Activated naive CD8-positive, alpha-beta T cell treated with anti-CD3 and anti-CD28 coated beads, Interleukin-2, amount 50 U/mL, for 16 hours (primary cell): ENCODE measurements around the gene PANX2.

ENCODE experiments used
- DNase-seq: peaks from one replicate; pipeline ENCODE4 v3.0.0-alpha.2; 2020; ENCODE audit warnings: low read depth, low spot score

The PANX2 gene

DNA sequence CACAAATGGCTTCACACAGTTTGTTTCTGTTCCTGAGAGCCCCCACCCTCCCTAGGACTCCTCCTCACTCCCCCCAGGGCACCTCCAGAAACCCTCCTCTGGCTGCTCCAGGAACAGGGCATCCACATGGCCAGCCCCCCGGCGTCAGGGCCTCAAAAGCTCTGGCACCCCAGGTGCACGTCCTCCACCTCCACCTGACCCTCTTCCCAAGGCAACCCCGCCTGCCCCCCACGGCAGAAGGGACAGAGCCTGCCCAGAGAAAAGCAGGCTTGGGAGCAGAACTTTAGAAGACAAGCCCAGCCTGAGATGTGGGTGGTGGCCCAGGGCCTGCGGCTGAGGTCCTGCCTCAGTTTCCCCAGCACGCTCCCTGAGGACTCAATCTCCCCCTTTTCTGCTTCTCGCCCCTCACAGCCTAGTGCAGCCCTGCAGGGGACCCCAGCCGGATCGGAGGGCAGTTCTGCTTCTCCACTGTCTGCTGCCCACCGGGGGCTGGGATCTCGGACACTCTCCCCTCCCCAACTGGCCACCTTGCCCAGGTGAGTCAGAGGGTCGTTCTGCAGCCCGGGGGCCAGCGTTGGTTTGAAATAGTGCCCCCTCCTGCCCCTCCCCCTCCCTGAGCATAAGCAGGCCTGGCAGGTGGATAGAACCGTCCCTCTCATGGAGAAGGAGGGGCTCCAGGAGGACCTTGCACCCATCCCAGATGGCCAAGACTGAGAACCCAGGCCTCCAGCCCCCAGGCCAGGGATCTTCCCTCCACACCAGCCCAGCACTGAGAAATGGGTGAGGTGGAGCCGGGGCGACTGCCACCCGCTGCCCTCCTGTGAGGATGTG lies 12.8 kb downstream of the PANX2 start:
- no peak for DNase-seq

DNA sequence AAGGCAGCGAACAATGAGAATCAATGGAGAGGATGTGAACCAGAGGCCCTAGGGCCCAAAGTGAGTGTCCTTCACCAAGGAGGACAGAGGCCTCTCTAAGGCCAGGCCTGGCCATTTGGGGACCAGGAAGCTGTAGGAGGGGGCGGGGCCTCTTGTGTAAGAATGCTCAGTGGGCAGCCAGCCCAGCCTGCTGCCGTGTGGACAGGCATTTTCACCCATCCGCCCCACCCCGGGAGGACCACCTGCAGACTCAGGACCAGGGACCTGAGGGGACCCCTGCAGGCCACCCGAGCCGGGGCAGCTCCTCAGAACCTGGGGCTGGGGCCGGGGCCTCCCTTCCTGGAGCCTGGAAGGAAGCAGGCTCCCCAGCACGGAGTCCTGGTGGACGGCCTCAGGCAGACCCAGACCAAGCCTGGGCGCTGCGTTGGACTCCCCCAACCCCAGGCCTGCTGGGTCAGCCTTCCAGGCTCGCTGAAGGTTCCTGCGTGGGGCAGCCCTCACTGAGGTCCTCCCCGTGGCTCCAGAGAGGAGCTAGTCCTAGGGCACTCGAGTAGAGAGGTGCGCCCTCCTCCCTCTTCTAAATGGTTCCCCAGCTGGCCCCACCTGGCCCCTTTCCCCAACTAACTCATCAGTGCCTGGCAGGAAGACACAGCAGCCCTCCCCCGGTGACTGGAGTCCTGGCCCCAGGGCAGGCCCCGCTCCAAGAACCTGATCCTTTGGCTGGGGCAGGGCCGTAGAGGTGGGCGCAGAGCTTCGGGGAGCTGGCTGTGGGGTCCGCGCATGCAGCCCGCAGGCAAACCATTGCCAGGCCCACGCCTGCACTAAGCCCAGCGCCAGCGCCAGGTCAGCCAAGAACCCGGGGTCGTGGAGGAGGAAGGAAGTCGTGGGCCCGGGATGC lies 13.7 kb downstream of the PANX2 start:
- DNase-seq = no peak

DNA sequence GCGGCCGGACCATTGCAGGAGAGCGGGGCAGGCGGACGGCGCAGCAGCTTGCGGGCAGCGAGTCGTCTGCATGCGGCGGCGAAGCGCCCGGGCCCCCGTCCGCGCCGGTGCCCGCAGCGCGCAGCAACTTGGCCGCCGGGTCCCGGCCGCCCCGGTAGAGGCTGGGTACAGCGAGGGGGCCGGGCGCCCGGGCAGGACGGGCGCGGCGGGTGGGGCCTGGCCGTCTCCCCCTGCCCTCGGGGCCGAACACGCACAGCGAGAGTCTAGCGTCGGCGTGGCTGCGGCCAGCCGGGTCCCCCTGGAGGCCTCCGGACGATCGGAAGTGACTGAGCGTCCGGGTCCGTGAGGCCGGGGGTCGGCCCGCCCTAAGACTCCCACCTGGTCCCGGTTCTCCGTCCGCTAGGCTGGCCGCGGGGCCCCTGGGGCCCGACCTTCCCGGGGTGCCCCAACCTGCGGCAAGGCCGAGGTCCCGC lies 14.4 kb downstream of the PANX2 start:
- no peak for DNase-seq

DNA sequence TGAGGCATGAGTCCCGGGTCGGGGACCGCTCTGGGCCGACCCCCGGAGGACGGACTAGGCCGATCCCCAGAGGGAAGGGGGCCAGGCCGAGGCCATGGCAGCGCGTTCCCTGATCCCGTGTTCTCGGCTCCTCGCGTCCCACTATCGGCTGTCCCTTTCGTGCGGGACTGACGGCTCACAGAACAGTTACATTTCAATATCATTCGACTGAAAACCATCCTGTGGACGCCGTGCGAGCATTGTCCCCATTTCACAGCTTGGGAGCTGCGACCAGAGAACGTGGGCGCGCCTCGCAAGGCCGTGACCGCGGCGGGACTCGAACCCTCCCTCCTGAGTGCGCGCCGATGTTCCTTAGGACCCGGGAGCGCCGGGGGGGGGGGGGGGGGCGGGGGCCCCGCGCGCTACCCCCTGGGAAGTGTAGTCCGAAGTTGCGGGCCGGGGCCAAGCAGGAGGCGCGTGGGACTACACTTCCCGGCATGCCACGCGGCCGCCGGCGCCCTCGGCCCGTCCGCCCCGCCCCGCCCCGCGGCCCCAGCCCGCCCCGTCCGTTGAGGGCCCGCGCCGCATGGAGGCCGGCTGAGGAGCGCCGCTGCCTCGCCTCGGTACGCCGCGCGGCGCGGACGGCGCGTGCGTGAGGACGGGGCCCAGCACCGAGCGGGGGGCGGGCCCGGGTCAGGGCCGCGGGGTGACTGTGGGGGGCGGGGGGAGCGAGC lies 15.0 kb downstream of the PANX2 start, which contains the start of gene TRABD:
Gene TRABD (plus strand): TSS at position 539 of the 713 bp plus-strand sequence. CDS start 7,148 bp downstream, outside the sequence.
- peak; percentile 74 for DNase-seq

DNA sequence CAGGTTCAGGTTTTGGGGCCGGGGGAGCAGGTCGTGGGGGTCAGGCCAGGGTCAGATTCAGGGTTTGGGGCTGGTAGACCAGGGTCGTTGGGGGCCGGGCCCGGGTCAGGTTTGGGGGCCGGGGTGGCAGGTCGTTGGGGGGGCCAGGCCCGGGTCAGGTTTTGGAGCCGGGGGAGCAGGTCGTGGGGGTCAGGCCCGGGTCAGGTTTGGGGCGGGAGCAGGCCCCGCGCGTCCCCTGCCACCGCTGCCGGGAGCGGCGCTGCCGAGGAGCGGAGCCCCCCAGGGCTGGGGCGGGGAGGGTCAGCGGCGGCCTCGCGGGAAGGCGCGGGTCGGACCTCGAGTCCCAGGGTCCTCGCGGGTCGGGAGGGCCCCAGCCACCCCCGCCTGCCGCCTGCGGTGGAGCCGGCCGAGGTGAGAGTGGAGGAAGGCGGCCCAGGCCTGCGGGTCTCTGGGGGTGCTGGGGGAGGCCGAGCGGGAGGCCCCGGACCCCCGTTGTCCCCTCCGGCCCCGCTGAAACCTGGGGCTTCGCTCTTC lies 15.7 kb downstream of the PANX2 start:
- DNase-seq = no peak

DNA sequence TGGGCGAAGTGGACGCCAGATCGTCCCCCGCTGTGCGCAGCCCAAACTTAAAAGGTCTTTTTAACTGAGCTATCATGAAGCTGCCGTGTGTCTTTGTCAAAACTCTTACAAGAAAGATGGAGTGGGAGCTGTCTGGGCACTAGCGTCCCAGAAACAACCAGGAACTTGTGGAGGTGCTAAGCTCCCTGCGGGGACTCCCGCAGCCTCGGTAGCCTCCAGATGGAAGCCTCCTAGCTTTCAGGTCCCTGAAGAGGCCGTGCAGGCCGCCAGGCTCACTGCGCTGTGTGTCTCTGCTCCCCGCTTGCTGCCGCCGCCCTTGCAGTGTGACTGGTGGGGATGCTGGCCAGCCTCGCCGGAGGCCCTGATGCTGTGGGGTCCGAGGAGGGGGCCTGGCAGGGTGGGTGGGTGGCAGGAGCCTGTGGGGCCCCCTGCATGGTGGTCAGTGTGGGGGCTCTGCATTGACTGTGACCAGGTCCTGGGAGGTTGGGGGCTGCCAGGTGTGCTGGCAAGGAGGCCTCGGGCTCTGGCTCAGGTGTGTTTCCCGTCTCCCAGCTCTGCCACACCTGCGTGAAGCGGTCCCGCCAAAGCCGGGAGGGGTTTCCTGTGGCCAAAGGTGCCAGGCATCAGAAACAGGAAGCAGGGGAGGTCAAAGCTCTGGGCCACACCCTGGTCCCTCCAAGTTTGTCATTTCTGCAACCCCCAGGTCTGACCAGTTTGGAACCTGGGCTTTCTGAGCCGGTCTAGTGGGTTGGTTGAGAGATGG lies 16.4 kb downstream of the PANX2 start:
- no peak for DNase-seq

DNA sequence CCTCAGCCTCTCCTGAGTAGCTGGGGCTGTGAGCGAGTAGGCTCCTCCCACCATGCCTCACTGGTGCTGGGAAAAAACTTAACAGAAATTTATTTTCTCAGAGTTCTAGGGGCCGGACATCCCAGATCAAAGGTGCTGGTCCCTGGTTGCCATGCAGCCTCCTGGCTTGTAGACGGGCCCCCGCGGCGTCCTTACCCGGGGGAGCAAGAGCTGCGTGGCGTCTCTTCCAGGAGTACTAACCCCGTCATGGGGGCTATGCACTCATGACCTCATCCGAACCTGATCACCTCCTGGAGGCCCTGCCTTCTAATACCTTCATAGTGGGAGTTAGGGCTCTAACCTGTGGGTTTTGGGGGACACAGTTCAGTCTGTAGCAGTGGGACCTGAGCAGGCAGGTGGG lies 17.8 kb downstream of the PANX2 start:
- no peak for DNase-seq

DNA sequence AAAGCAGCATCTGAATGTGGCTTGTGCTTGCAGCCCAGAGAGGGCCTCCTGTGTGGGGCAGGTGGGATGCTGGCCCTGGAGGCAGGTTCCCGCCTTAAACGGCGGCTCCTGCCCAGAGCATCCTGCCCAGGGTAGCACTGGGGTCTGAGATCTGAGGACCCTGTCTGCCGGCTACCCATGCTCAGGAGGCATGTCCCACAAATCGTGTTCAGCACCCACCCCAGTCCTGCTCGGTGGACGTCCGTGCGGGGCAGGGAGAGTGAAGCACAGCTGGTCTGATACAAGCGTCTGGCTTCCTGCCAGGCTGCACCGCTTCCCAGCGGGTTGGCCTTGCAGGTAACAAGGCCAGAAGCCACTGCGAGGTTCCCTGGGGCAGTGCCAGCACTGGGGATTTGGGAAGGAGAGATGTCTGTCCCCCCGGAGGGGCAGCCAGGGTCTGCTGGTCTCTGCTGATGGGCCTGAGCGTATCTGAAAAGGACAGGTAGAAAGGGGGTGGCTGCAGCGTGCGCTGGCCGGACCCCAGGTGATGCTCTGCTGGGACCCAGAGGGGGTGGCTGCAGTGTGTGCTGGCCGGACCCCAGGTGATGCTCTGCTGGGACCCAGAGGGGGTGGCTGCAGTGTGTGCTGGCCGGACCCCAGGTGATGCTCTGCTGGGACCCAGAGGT lies 18.8 kb downstream of the PANX2 start:
- DNase-seq = no peak

DNA sequence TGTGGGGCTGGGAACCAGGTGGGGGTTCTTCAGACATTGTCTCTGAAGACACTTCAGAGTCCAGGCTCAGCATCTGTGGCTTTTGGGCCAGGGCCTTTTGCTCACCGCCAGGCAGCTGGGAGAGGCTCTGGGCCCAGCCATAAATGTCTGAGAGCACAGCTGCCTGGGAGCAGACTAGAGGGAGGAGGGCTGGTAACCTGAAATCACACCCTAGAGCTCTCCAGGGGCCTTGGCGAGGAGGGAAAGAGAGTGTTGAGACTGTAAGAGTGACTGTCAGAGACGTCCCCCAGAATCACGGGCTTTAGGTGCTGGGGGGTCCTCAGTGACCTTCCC lies 19.3 kb downstream of the PANX2 start:
- no peak for DNase-seq

DNA sequence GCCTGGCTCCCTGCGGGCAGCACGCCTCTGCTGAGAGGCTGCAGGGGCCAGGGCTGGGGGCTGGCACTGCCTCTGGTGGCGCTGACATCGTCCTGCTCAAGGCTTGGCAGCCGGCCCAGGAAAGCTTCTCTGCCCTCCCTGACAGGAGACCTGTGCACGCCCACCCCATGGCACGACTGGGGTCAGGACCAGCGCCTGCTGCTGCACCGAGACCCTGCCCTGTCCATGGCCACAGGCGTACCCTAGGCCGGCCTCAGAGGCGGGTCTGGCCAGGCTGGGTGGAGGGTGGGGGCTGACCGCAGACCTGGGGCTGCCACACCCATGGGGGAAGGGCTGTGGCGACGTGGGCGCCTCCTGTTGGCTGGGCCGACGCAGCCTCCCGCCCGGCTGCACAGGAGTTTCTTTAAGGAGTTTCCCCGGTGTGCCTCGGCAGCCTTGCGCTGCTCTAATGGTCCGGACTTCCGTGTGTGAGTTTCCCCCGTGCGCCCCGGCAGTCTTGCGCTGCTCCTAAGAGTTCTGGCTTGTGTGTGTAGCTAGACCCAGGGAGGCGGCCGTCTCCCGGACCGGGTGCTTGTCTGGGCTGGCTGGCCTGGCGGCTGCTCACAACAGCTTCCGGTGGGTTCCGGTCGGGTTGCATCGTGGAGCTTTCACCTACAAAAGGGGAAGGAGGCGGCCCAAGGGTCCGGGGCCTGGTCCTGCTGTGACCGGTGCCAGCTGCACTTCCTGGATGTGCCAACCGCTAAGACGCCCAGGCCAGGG lies 19.8 kb downstream of the PANX2 start:
- peak; percentile 29 for DNase-seq

DNA sequence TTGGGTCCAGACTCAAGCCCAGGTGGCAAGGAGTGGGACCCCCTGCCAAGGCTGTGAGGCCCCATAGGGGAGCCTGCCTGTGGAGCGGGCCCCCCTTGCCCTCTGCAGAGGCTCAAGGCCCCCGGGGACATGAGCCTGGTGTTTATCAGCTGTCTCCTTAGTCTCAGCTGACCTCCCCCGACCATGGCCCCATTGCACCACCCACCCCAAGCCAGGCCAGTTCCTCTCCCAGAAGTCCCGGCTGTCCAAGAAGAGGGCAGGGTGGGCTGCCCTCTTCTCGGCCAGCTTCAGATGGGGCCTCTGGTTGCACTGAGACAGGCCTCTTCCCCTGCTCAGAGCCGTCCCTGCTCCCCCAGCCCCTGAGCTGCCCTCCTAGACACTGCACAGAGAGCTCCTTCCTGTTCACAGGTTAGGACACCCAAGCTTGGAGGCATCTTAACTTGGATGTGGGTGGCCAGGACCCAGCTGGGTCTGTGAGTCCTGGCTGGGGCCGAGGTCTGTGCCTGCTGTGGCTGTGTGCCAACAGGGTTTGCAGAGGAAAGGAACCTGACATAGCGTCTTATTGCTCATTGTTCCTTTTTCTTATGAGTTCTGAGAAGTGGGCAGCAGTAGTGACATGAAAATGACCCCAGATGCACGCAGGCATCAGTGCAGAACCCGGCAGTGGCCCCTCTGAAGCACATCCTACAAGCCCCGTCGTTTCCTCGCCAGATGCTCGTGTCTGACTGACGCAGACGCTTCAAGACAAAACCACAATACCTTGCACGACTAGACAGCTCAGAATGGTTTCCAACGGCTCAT lies 20.6 kb downstream of the PANX2 start:
- DNase-seq = peak; percentile 54

DNA sequence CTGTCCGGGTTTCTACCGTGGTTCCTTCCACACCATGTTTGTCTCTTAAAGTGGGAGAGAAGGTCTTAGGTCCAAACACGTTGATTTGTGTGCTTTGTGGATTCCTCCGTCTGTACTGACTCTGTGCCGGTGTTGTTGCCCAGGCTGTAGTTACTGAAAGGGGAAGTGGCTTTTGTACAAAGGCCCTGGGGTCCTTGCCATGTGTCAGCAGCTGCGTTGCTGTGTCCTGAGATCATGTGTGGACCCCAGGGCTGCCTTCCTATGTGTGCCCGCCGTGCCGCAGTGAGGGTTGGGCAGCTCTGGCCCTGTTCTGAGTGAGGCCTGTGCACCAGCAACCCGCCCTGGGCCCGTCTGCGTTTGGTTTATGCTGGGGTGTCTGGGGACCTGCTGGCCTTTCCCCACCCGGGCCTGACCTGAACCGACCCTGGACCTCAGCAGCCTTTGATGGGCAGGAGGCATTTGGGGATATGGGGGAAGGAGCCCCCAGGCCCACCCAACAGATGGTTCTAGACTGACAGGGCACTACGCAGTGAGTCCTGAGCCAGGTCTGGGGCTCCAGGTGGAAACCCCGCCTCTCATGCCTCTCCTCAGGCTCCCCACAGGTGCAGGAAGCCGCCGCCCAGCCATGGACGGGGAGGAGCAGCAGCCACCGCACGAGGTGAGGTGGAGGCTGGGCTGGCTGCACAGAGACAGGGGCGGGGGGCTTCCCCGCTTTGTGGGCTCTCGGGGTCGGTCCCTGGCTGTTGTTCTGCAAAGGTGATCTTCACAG lies 22.1 kb downstream of the PANX2 start:
- DNase-seq = no peak

DNA sequence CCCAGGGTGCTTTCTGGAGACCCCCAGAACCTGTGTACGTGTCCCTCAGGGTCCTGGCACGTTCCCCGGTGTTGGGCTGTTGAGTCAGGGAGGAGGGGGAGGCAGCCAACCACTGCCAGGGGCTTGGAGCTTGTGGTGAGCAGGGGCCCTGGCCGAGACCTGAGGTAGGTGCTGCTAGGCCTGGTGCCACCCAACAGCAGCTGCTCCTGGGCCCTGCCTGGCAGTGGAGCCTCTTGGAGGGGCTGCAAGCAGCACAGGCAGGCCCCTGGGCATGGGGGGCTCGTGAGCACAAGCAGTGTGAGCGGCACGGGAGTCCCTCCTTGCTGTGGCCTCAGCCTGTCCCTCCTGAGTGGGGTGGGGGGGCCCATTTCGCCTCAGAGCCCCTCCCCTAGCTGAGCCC lies 23.1 kb downstream of the PANX2 start:
- DNase-seq = no peak

DNA sequence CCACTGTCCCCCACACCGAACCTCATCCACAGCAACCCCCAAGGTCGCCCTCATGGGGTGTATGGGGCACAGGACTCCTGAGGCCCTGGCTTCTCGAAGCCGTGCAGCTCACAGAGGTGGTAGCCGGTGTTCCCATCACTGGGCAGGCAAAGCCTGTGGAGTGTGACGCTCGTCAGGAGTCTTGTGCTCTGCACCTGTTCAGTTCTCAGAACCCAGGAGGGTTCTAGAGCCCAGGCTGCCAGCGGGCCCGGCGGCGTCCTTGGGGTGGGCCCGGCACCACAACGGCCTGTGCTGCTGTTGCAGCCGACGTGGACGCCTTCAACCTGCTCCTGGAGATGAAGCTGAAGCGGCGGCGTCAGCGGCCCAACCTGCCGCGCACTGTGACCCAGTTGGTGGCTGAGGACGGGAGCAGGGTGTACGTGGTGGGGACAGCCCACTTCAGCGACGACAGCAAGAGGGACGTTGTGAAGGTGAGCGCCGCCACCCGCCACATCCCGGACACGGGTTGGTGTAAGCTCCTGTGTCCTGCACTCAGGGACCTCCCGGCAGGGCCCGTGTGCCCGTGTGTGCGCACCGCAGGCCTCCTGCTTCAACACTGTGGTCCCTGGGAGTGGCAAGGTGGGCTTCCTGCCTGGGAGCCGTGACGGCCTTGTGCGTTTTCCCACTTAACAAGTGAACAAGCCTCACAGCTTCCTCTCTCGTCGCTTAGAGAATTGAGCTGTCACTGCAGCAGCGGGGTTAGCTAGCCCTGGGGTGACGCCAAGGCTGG lies 23.7 kb downstream of the PANX2 start:
- DNase-seq = no peak

DNA sequence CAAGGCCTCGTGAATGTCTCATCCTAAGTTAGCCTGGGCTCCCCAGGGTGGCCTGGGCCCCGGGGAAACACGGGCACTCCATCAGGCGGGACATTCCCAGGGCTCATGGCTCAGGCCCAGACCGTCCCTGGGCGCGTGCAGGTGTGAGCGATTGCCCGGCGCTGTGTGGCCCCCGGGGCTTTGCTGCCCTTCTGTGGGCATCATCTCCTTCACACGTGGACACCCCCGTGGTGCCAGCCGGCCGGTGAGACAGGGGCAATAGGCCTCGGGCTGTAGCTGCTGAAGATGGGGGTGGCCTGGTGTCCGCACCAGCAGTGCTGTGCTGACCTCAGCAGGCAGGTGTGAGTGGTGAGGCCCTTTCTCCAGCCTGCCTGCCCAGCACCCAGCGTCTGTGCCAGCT lies 25.7 kb downstream of the PANX2 start:
- DNase-seq = no peak

DNA sequence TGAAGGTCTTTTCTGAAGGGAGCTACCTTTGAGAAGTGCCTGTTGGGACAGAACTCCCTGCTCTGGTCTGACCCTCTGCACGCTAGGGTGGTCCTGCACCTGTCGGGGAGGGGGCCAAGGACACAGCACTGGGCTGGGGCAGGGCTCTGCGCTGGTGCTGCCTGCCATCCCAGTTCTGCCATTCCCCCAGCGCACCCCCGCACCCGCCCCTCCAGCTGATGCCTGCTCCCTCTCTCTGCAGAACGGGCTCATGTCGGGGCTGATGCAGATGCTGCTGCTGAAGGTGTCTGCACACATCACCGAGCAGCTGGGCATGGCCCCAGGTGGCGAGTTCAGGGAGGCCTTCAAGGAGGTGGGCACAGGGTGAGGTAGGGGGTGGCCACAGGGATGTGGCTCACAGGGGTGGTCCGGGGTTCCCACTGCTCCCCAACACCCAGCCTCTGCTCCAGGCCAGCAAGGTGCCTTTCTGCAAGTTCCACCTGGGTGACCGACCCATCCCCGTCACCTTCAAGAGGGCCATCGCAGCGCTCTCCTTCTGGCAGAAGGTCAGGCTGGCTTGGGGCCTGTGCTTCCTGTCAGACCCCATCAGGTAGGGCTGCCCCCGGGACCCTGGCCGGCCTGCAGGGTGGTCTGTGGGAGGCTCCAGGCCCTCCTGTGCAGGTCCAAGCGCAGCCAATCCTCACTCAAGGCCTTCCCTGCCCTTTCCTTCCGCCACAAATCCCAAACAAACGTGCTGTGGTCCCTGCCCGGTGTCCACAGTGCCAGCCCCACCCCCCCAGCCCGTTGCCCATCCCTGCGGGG lies 26.7 kb downstream of the PANX2 start:
- DNase-seq = no peak
